HL-60 (cell line): ENCODE data around the gene SPSB4.

Source experiments
- DNase-seq, 2 experiments: peaks; one replicate each; pipeline ENCODE4 v3.0.0-alpha.2; 2010 to 2020; ENCODE audit warnings: low read depth in 1 of 2, low spot score in 1 of 2
- H3K27ac ChIP-seq: fragments of 250-450 bp; sonication (Bioruptor Pico); replicated peaks from 2 replicates; pipeline ENCODE4 v1.5.1; 2020; ENCODE audit warnings: mild to moderate bottlenecking, moderate library complexity
- H3K27me3 ChIP-seq: fragments of 250-450 bp; sonication (Bioruptor Pico); 2 replicates; pipeline ENCODE4 v1.5.1; 2021; ENCODE audit warnings: mild to moderate bottlenecking, moderate library complexity; ENCODE audit not compliant: insufficient read depth, poor library complexity, severe bottlenecking
- H3K4me3 ChIP-seq: replicated peaks from 2 replicates; pipeline ENCODE4 v1.5.1; 2011; ENCODE audit warnings: mild to moderate bottlenecking, control low read depth, low read length; ENCODE audit not compliant: insufficient read depth
- GABPA ChIP-seq: IDR thresholded peaks from 2 replicates; pipeline ENCODE4 v1.6.1; 2012; ENCODE audit warnings: low read depth
- POLR2AphosphoS5 ChIP-seq: IDR thresholded peaks from 2 replicates; pipeline ENCODE4 v1.6.1; 2012; ENCODE audit warnings: low read depth
- SPI1 ChIP-seq: IDR thresholded peaks from 2 replicates; pipeline ENCODE4 v1.6.1; 2012; ENCODE audit warnings: low read depth, mild to moderate bottlenecking, borderline replicate concordance
- TF ChIP-seq, protein P1 (sequence below): IDR thresholded peaks from 2 replicates; pipeline ENCODE4 v1.6.1; 2012; ENCODE audit warnings: low read depth; ENCODE audit not compliant: insufficient replicate concordance
- TF ChIP-seq, protein P2 (sequence below): IDR thresholded peaks from one replicate; pipeline ENCODE4 v1.5.1; 2011; ENCODE audit warnings: low read length, control low read depth, inconsistent platforms; ENCODE audit not compliant: insufficient read depth

Gene SPSB4

DNA sequence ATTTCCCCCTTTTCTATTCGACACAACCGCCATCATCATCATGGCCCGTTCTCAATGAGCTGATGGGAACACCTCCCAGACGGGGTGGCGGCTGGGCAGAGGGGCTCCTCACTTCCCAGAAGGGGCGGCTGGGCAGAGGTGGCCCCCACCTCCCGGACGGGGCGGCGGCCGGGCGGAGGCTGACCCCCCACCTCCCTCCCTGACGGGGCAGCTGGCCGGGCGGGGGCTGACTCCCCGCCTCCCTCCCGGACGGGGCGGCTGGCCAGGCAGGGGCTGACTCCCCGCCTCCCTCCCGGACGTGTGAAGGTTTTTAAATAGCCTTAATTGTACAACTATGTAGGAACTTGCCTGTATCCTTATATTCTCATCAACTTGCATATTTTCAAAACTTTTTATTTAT, 20.9 kb upstream of the SPSB4 start:
- Histone ChIP-seq H3K27me3 (no peaks in the 10 kb centered on the region), H3K27ac (no peak overlapping the region), H3K4me3 (no peak overlapping the region)
- no peak for DNase-seq
- TF ChIP-seq SPI1 (no peak), GABPA (no peak), POLR2AphosphoS5 (no peak)
- TF ChIP-seq, protein P1, sequence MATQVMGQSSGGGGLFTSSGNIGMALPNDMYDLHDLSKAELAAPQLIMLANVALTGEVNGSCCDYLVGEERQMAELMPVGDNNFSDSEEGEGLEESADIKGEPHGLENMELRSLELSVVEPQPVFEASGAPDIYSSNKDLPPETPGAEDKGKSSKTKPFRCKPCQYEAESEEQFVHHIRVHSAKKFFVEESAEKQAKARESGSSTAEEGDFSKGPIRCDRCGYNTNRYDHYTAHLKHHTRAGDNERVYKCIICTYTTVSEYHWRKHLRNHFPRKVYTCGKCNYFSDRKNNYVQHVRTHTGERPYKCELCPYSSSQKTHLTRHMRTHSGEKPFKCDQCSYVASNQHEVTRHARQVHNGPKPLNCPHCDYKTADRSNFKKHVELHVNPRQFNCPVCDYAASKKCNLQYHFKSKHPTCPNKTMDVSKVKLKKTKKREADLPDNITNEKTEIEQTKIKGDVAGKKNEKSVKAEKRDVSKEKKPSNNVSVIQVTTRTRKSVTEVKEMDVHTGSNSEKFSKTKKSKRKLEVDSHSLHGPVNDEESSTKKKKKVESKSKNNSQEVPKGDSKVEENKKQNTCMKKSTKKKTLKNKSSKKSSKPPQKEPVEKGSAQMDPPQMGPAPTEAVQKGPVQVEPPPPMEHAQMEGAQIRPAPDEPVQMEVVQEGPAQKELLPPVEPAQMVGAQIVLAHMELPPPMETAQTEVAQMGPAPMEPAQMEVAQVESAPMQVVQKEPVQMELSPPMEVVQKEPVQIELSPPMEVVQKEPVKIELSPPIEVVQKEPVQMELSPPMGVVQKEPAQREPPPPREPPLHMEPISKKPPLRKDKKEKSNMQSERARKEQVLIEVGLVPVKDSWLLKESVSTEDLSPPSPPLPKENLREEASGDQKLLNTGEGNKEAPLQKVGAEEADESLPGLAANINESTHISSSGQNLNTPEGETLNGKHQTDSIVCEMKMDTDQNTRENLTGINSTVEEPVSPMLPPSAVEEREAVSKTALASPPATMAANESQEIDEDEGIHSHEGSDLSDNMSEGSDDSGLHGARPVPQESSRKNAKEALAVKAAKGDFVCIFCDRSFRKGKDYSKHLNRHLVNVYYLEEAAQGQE, result no peak
- TF ChIP-seq, protein P2, sequence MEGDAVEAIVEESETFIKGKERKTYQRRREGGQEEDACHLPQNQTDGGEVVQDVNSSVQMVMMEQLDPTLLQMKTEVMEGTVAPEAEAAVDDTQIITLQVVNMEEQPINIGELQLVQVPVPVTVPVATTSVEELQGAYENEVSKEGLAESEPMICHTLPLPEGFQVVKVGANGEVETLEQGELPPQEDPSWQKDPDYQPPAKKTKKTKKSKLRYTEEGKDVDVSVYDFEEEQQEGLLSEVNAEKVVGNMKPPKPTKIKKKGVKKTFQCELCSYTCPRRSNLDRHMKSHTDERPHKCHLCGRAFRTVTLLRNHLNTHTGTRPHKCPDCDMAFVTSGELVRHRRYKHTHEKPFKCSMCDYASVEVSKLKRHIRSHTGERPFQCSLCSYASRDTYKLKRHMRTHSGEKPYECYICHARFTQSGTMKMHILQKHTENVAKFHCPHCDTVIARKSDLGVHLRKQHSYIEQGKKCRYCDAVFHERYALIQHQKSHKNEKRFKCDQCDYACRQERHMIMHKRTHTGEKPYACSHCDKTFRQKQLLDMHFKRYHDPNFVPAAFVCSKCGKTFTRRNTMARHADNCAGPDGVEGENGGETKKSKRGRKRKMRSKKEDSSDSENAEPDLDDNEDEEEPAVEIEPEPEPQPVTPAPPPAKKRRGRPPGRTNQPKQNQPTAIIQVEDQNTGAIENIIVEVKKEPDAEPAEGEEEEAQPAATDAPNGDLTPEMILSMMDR, result no peak

DNA sequence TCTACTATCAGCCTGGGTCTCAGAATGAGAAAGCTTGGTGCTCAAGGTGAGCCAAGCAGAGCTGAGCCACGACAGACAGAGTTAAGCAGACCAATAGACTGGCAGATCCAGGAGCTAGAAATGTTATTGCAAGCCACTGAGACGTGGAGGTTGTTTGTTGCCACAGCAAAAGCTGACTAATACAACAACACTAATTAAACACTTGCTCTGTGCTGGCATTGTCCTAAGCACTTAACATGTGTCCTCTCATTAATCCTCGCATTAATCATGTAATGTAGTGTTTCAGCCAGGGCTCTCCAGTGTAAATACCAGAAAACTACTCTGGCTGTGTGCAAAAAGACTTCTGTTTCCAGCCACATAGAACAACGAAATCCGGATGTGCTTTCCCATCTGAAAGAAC, 11.6 kb upstream of the SPSB4 start:
- Histone ChIP-seq H3K27me3 (peaks cover 4% of the 10 kb centered on the region), H3K4me3 (no peak overlapping the region), H3K27ac (no peak overlapping the region)
- no peak for TF ChIP-seq SPI1
- DNase-seq, result no peak

DNA sequence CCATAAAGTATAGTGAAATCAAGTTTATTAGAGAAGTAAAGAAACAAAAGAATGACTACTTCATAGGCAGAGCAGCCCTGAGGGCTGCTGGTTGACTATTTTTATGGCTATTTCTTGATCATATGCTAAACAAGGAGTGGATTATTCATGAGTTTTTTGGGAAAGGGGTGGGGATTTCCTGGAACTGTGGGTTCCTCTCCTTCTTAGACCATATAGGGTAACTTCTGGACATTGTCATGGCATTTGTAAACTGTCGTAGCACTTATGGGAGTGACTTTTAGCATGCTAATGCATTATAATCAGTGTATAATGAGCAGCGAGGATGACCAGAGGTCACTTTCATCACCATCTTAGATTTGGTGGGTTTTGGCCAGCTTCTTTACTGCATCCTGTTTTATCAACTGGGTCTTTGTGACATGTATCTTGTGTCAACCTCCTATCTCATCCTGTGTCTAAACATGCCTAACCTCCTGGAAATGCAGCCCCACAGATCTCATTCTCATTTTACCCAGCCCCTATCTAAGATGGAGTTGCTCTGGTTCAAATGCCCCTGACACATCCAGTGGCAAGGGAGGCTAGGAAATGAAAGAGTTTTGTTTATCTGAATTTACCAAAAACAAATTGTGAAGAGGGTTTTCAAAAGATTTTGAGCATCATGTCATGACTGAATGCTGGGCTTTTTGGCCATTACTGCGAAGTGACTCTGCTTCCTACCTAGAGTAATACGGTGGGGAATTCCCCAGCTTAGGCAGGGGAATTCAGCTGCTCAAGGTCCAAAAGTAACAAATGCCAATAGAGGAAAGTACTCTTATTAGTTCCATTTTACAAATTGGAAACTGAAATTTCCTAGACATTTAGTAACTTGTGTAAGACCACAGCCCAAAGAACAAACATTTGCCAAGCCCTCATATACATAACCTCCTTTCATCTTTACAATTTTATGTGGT, 6.2 kb upstream of the SPSB4 start:
- Histone ChIP-seq H3K27ac (no peak overlapping the region), H3K27me3 (peaks cover 20% of the 10 kb centered on the region), H3K4me3 (no peak overlapping the region)
- DNase-seq, result no peak
- TF ChIP-seq POLR2AphosphoS5, result no peak
- no peak for TF ChIP-seq GABPA
- TF ChIP-seq, protein P1, result no peak
- TF ChIP-seq SPI1, result no peak
- TF ChIP-seq, protein P2, result no peak

DNA sequence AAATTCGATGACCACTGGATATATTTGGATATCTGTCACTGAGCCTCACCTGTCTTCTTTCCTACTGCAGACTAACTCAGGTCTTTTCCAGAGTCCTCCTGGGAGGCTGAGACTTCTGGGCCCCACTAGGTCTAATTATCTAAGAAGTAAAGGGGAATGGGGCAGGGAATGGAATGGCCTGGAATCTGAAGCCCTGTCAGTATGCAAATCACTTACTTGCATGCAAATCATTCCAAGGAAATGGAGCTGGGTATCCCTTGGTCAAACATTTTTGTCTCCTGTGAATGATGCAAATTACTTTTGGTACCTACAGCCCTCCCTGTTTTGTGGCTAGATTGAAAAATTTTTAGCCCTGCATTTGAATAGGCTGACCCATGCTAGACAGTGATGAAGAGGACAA, 5.3 kb upstream of the SPSB4 start:
- no peak for DNase-seq
- Histone ChIP-seq H3K4me3 (no peak overlapping the region), H3K27me3 (peaks cover 28% of the 10 kb centered on the region), H3K27ac (no peak overlapping the region)
- TF ChIP-seq, protein P2, result no peak
